ENCODE measurements around the gene TLCD1.

The TLCD1 gene, protein sequence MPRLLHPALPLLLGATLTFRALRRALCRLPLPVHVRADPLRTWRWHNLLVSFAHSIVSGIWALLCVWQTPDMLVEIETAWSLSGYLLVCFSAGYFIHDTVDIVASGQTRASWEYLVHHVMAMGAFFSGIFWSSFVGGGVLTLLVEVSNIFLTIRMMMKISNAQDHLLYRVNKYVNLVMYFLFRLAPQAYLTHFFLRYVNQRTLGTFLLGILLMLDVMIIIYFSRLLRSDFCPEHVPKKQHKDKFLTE

DNA sequence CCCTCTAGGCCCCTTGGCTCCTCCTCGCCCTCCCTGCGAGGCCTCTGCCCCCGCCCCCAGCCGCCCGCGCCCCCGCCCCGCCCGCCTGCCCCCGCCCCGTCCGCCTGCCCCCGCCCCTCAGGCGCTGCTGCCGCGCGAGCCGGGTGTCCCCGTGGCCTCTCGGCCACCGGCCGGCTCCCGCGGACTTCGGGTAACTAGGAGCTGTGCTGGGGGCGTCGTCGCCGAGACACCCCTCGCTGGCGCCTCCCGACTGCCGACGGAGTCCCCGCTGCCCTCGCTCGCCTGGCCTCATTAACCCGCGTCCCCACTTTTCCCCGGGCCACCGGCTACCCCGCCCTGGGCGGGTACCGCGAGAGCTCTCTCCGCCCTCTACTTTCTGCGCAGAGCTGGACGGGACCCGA lies at the start of gene TLCD1:
TLCD1 (minus strand) TSS at position 8 of the 401 bp plus-strand sequence. CDS start 136 bp downstream, outside the sequence.
- peak in 2 of 3 experiments; percentile 37 to 69 for DNase-seq (ENCODE audit: low read depth in 3 of 3)

DNA sequence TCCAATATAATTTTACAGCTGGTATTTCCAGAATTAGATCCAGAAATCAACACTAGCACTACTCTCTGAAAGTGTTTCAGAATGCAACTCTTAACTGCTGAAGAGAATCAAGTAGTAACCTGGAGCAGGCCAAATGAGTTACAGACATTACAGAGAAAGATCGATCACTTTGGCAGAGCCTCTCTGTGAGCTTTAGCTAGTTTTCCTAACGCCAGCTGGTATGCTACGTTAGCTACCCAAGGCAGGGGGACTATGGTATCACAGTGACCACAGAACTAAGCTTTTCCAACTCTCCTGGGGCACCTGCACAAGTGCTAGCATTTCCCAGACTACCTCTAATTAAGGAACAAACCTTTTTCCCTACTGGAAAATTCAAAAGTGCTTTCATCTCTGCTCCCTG lies 48.2 kb upstream of the TLCD1 start:
- DNase-seq (ENCODE audit: low read depth in 3 of 3), result no peak

DNA sequence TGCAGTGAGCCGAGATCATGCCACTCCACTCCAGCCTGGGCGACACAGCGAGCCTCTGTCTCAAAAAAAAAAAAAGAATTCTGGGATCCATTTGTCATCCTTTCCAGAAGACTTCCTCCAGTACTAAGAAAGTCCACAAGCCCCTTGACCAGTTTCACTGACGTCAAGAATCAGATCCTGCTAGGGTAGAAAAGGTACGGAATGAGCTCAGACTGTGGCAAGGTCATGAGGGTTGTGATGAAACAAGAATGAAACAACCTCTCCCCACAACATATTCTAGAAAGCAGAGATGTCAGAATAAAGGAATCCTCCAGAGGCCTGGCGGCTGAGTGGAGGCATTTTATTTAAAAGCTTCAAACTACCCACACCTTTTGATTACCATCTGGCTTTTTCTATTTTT lies 47.7 kb upstream of the TLCD1 start:
- DNase-seq (ENCODE audit: low read depth in 3 of 3), result no peak

DNA sequence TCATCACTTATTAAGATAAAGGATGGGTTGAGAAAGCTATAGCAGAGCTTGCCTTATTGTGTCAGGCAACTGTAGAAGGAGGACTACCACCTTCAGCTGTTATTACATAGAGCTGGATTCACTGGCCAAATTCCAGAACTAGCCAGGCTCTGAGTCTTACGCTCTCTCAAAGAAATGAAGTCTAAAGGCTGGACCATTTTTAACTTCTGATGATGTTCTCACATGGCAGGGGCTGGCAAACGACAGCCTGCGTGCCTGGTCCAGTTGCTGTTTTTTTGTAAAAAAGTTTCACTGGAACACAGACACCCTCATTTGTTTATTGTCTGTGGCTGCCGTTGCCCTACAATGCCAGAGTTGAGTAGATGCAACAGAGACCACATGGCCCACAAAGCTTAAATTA lies 39.0 kb upstream of the TLCD1 start:
- no peak for DNase-seq (ENCODE audit: low read depth in 3 of 3)

DNA sequence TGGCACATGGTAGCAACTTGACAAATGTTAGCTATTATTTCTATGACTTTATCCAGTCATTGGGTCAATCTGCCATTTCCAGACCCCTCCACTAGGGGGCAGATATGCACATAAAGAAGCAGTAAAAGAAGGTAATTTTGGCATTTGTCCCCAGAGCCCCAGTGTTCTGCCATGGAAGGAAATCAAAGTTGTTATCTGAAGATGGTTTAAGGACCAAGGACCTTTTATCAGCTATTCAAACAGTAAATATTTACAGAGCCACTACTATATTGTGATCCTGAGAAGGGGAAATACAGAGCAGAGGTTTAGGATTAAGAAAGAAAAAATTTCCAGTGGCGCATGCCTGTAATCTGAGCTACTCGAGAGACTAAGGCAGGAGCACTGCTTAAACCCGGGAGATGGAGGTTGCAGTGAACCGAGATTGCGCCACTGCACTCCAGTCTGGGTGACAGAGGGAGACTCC lies 37.8 kb upstream of the TLCD1 start:
- DNase-seq (ENCODE audit: low read depth in 3 of 3), result peak; percentile 51 to 73 (median 52)

DNA sequence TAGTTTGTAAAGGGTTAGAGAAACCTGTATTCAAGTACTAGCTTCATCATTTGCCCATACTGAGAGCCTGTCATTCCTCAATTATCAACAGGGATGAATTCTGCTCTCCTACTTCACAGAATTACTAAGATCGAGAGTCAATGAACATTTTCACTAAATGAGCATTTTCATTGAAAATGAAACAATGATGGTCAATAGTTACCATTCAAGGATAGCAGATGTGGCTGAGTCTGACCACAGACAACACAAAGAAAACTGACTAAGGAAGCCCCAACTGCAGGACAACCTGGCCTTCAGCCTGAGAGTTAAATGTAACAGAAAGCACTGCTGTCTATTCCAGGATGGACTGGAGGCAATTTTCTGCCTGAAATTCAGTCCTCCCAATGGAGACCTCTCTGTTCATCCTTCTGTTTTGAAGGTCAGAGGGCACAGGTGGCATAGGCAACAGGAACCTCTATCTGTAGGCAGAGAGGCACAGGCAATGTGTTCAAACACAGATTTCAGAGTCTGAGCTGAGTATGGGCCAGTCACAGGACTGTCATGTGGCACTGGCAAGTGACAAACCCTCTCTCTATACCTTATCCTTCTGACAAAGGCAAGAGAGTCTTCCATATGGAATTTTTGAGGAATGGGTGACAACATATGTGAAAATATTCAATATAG lies 37.2 kb upstream of the TLCD1 start:
- DNase-seq (ENCODE audit: low read depth in 3 of 3), result no peak

DNA sequence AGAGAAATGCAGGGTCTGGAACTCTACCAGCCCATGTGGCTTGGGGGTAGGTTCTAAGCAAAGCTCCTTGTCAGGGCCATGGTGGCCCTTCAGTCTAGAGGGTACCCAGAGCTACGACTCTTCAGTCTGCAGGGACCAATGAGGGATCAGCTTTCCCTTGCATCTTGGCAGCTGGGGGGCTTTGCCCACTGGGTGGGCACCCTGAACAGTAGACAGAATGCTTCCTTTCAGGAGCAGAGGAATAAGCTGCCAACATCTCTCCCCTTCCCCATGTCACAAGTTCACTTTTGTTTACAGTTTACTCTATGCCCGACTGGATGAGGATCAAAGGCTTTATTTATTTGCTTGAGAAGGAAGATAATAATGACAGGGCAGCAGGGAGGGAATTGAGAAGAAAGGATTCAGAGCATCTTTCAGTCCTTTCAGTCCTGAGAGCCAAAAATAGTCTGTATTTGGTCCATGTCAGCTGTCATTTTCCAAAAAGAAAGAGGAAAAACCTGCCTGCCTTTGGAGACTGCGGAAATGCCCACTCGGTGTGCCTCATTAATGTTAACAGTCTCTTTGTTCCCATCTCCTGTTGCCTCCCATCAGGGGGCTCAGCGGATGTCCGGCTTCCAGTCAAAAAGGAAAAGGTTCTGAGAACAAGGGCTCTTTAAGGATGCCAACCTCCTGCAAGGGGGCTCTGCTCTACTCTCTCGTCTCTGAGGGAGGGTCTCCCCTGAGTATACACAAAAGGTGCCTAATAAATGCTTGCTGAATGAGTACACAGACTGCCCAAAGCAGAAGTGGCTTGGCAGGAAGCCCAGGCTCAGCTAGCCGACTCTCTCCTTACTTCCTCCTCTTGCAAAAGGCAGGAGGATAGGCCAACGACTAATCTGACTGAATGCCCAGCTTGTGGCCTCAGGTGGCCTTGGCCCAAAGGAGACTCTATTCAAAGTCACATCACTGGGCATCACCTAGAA lies 34.8 kb upstream of the TLCD1 start:
- DNase-seq (ENCODE audit: low read depth in 3 of 3), result no peak

DNA sequence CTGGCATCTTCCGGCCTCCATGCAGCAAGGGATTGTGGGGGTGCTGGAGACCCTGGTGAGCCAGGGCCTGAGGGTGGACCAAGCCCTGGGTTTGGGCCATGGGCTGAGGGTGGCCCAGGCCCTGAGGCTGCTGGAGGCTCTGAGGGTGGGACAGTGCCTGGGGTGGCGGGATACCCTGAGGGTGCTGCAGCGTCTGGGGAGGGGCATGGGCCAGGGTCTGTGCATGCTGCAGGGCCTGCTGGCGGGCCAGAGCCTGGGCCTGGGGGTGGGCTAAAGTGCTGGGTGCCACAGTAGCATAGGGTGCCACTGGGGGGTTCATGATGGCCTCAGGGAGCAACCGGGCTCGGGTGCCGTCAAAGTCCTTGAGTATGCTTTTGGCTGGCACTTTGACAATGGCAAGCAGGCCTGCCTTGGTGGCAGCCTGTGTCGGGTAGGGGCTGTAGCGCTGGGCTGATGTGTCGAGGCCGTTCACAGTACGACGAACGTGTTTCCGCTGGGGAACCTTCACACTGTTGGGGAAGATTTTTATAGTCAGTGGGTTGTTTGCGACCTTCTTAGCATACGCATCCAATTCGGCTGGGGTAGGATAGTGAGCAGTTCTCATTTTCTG lies 33.3 kb upstream of the TLCD1 start:
- DNase-seq (ENCODE audit: low read depth in 3 of 3), result no peak

DNA sequence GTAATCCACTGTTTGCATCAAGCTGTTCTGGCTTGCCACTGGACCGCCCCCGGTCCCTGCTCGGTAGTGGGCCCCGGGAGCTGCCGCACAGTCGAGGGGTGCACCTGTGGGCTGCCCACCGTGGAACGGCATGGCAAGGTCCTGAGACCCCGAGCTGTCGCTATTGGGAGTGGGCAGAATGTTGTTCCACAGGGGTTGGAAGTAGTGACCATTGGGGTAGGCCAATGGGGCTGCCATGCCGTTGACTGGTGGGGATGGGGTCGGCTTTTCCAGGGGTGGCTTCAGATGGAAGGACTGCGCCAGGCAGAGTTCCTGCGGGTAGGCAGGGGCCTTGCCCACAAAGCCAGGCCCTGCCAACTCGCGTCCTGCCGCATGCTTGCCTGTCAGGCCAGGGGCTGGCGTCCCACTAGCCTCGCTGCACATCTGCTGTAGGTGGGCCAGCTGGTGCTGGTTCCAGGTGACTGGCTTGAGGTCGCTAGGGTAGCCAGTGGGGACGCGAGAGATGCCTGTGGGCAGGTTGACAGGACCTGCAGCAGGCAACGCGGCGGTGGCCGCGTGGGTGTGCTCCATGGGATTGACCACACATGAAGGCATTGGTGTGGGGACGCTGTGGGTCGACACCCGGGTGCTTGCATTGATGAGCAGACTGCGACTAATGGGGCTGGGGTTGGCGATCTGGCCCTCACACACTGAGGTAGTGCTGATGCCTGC lies 32.5 kb upstream of the TLCD1 start:
- DNase-seq (ENCODE audit: low read depth in 3 of 3), result no peak

DNA sequence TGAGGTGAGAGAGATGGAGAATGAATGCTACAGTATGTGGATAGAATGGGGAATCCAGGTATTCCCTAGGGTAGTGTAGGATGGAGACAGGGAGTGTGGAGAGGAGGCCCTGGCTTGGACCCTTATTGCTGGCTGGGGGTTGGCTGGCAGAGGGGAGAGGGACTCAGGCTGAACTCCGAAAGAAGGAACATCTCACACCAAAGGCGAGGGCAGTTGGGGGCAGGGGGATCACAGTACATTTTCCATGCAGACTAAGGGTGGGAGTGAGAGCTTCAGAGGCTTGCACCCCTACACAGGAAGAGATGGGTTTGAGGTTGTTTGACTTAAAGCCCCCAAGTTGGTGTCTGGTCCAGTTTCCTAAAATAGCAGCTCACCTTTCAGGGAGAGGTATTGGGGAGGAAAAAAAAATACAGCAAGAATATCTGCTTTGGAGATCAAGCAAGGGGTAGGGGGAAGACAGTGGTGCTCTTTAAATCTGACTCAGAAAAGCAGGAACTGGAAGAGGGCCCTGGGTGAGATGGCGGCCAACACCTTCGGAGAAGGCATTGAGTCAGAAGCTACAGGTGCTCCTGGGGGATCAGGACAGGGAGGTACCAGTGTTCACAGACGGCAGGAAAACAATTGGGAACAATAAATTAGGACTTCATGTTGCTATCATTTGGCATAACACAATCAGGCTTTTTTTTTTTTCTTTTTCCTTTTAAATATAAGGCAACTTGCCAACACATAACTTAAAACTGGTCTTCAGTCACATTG lies 30.2 kb upstream of the TLCD1 start:
- no peak for DNase-seq (ENCODE audit: low read depth in 3 of 3)

DNA sequence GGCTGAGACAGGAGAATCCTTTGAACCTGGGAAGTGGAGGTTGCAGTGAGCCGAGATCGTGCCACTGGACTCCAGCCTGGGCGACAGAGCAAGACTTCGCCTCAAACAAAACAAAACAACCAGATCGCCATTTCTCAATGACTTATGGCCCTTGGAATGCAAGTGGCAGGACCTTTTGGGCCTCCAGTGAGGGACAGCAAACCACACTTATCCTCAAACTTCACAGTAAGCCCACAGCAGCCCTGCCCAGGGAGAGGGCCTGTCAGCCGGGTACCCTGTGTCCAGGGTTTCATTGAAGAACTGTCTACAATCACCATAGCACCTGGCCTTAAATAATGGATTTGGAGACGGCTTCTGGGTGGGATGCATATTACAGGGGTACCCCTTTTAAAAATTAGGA lies 29.5 kb upstream of the TLCD1 start:
- no peak for DNase-seq (ENCODE audit: low read depth in 3 of 3)

DNA sequence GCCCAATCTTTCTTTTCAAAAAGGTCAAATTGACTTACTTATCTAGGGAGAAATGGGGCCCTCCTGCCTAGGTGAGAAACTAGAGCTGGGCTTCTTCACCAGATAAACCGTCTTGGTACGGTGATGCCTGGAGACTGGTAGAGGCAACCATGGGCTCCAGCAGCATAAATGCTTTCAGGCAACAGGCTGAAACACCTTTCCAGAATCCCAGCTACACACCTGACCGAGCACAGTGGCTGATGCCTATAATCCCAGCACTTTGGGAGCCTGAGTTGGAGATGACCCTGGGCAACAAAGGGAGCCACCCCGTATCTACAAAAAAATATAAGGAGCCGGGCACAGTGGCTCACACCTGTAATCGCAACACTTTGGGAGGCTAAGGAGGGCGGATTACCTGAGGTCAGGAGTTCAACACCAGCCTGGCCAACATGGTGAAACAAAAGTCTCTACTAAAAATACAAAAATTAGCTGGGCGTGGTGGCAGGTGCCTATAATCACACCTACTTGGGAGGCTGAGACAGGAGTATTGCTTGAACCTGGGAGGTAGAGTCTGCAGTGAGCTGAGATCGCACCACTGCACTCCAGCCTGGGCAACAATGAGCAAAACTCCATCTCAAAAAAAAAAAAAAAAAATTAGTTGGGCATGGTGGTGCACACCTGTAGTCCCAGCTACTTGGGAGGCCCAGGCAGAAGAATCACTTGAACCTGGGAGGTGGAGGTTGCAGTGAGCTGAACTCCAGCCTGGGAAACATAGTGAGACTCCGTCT lies 25.8 kb upstream of the TLCD1 start:
- DNase-seq (ENCODE audit: low read depth in 3 of 3), result no peak

DNA sequence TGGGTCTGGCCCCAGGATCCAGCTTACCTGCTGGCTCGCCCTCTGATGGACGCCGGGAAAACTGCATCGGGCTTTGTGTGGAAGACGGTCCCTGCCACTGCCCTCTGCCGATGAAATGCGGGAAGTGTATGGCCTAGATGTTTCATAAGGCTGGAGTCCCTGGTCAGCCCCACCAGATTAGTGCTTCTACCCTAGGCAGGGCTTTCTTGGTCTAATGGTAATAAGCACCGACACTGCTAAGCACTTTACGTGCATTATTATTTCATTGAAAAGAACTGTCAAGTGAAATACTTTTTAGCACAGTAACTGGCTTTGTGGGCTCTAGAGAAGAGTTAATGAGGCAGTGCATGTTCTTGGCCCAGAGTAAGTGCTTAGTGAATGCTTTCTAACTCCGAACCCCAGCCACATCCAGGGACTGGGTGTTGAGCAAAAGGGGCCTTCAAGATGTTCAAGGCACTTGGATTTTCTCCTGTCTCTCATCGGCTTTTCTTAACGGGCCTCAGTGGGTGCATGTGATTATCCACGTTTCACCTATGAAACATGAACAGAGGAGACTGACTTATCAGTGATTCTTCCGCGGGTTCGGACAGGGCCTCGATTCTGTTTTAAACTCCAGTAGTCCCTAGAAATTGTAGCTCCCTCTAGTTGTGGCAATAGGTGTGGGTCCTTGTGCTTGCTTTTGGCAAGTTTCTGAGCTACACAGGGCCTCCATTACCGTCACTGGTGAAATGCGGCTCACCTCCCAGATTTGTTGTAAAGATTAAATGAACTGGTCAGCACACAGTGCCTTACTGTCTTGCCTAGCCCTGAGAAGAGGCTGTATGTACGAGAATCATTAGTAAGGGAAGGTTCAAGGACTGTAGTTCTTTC lies 24.4 kb upstream of the TLCD1 start:
- peak; percentile 74 to 79 (median 78) for DNase-seq (ENCODE audit: low read depth in 3 of 3)

DNA sequence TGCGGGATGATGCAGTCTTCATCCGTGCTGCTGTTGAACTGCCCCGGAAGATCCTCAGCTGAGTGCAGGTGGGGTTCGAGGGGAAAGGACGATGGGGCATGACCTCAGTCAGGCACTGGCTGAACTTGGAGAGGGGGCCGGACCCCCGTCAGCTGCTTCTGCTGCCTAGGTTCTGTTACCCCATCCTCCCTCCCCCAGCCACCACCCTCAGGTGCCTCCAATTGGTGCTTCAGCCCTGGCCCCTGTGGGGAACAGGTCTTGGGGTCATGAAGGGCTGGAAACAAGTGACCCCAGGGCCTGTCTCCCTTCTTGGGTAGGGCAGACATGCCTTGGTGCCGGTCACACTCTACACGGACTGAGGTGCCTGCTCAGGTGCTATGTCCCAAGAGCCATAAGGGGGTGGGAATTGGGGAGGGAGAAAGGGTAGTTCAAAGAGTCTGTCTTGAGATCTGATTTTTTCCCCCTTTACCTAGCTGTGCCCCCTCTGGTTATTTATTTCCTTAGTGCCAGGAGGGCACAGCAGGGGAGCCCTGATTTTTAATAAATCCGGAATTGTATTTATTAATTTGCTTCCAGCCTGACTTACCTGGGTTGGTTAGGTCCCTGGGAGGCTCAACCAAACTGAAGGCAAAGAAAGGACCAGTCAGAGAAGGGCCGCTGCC lies 23.6 kb upstream of the TLCD1 start:
- DNase-seq (ENCODE audit: low read depth in 3 of 3), result no peak

DNA sequence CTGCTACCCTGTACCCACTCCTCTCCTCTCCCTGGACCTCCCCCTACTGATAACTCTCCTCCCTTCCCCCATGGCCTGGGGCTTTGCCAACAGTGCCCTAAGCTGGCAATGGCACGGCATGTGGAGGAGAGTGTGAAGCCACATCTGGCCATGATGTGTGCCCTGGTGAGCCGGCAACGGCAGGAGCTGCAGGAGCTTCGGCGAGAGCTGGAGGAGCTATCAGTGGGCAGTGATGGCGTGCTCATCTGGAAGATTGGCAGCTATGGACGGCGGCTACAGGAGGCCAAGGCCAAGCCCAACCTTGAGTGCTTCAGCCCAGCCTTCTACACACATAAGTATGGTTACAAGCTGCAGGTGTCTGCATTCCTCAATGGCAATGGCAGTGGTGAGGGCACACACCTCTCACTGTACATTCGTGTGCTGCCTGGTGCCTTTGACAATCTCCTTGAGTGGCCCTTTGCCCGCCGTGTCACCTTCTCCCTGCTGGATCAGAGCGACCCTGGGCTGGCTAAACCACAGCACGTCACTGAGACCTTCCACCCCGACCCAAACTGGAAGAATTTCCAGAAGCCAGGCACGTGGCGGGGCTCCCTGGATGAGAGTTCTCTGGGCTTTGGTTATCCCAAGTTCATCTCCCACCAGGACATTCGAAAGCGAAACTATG lies 23.0 kb upstream of the TLCD1 start:
- no peak for DNase-seq (ENCODE audit: low read depth in 3 of 3)

DNA sequence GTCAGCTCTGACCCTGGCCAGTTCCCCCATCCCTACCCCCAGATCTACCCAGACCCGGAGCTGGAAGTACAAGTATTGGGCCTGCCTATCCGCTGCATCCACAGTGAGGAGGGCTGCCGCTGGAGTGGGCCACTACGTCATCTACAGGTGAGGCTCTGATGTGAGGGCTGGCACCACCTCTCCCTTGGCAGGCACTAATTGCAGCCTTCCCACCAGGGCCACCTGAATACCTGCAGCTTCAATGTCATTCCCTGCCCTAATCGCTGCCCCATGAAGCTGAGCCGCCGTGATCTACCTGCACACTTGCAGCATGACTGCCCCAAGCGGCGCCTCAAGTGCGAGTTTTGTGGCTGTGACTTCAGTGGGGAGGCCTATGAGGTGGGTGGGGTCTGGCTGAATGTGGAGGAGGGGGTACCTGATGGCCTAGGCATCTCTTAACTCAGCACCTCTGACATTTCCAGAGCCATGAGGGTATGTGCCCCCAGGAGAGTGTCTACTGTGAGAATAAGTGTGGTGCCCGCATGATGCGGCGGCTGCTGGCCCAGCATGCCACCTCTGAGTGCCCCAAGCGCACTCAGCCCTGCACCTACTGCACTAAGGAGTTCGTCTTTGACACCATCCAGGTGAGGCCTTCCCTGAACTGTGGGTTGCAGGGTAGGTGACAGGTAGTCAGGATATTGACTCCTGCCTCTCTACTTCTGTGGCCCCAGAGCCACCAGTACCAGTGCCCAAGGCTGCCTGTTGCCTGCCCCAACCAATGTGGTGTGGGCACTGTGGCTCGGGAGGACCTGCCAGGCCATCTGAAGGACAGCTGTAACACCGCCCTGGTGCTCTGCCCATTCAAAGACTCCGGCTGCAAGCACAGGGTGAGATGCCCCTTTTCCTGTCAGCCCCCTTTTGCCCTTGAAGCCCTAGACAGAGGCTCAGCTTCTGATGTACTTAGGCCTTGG lies 22.0 kb upstream of the TLCD1 start:
- no peak for DNase-seq (ENCODE audit: low read depth in 3 of 3)
